Mesendoderm (in vitro differentiated cells): ENCODE data around the gene TUB.

Source experiments
- DNase-seq: peaks from one replicate; pipeline ENCODE4 v3.0.0; 2013
- H2AK5ac ChIP-seq: 2 replicates; pipeline ENCODE4 v1.6.1; 2013; ENCODE audit warnings: low read length, inconsistent platforms
- H2BK120ac ChIP-seq: 2 replicates; pipeline ENCODE4 v1.6.1; 2013; ENCODE audit warnings: low read depth, mild to moderate bottlenecking, low read length, moderate library complexity, mixed read lengths
- H2BK15ac ChIP-seq: replicated peaks from 2 replicates; pipeline ENCODE4 v1.6.1; 2013; ENCODE audit warnings: low read depth, mild to moderate bottlenecking, moderate library complexity
- H2BK5ac ChIP-seq: 2 replicates; pipeline ENCODE4 v1.6.1; 2013; ENCODE audit warnings: low read length, inconsistent platforms
- H3K18ac ChIP-seq: 2 replicates; pipeline ENCODE4 v1.6.1; 2013; ENCODE audit warnings: mild to moderate bottlenecking, low read length, mixed read lengths
- H3K23ac ChIP-seq: one replicate; pipeline ENCODE4 v1.6.1; 2013; ENCODE audit warnings: low read length
- H3K27ac ChIP-seq: 2 replicates; pipeline ENCODE4 v1.5.1; 2013; ENCODE audit warnings: low read depth, mild to moderate bottlenecking, inconsistent platforms, low read length, moderate library complexity
- H3K27me3 ChIP-seq: 2 replicates; pipeline ENCODE4 v1.6.1; 2013; ENCODE audit warnings: low read length, control low read depth, mild to moderate bottlenecking, inconsistent platforms; ENCODE audit not compliant: insufficient read depth, poor library complexity
- H3K36me3 ChIP-seq: 2 replicates; pipeline ENCODE4 v1.6.1; 2013; ENCODE audit warnings: low read length, inconsistent platforms; ENCODE audit not compliant: control insufficient read depth, insufficient read depth
- H3K4ac ChIP-seq: one replicate; pipeline ENCODE4 v1.6.1; 2013; ENCODE audit warnings: low read depth, mild to moderate bottlenecking, low read length, moderate library complexity
- H3K4me1 ChIP-seq: 2 replicates; pipeline ENCODE4 v1.6.1; 2013; ENCODE audit warnings: low read depth, low read length, inconsistent platforms; ENCODE audit not compliant: control insufficient read depth
- H3K4me2 ChIP-seq: 2 replicates; pipeline ENCODE4 v1.6.1; 2013; ENCODE audit warnings: low read length
- H3K4me3 ChIP-seq: 2 replicates; pipeline ENCODE4 v1.5.1; 2013; ENCODE audit warnings: mild to moderate bottlenecking, low read length
- H3K56ac ChIP-seq: one replicate; pipeline ENCODE4 v1.6.1; 2013; ENCODE audit warnings: low read length
- H3K79me1 ChIP-seq: 2 replicates; pipeline ENCODE4 v1.6.1; 2013; ENCODE audit warnings: low read length, inconsistent platforms
- H3K79me2 ChIP-seq: 2 replicates; pipeline ENCODE4 v1.6.1; 2013; ENCODE audit warnings: mild to moderate bottlenecking, low read length; ENCODE audit not compliant: control insufficient read depth, insufficient read depth
- H3K9ac ChIP-seq: 2 replicates; pipeline ENCODE4 v1.6.1; 2013; ENCODE audit warnings: low read length, inconsistent platforms
- H4K5ac ChIP-seq: one replicate; pipeline ENCODE4 v1.6.1; 2013; ENCODE audit warnings: low read length
- H4K8ac ChIP-seq: one replicate; pipeline ENCODE4 v1.6.1; 2013; ENCODE audit warnings: low read depth, mild to moderate bottlenecking, control low read depth, low read length, moderate library complexity
- WGBS: extraction: QIAGEN DNeasy Blood & Tissue Kit; methylation state at CpG from one replicate; pipeline ENCODE4 v1.1.7; 2013; ENCODE audit warnings: low lambda C conversion rate, missing lambda C conversion rate; ENCODE audit not compliant: insufficient coverage; ENCODE audit errors: extremely low coverage; 5-methylcytosine and 5-hydroxymethylcytosine counted together

The TUB gene

DNA sequence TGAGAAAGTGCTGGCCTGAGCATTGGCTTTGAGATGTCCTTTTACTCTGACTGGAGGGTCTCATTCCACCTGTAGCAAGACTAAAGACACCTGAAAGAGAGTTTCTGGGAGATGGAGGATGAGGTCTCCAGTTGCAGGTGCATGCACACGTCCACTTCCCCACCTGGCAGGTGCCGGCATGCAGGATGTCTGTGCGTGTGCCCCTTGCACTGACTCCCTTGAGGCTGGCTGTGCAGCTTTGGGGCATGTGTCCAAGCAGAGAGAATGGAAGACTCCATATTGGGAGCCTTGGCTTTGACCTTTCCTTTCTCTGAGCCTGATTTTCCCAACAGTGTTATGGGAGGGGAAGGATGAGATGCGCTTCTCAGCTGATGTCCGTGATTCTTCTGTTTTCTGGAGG is 44.0 kb upstream of the TUB start:
- Histone ChIP-seq H3K56ac (no peak overlapping the region), H3K4me1 (no peaks in the 10 kb centered on the region), H3K79me1 (no peaks in the 10 kb centered on the region), H3K23ac (no peak overlapping the region), H2BK15ac (no peak overlapping the region), H3K4ac (no peak overlapping the region), H3K27ac (no peak overlapping the region), H3K18ac (no peak overlapping the region), H3K79me2 (no peaks in the 10 kb centered on the region), H2AK5ac (no peak overlapping the region), H4K8ac (no peak overlapping the region), H3K4me3 (no peak overlapping the region), H3K36me3 (no peaks in the 10 kb centered on the region), H4K5ac (no peak overlapping the region), H3K27me3 (no peaks in the 10 kb centered on the region), H2BK5ac (no peak overlapping the region), H3K9ac (no peak overlapping the region), H2BK120ac (no peak overlapping the region), H3K4me2 (no peak overlapping the region)
- no CpG with 5 or more reads among the region's 5 CpGs for WGBS
- DNase-seq: no peak

DNA sequence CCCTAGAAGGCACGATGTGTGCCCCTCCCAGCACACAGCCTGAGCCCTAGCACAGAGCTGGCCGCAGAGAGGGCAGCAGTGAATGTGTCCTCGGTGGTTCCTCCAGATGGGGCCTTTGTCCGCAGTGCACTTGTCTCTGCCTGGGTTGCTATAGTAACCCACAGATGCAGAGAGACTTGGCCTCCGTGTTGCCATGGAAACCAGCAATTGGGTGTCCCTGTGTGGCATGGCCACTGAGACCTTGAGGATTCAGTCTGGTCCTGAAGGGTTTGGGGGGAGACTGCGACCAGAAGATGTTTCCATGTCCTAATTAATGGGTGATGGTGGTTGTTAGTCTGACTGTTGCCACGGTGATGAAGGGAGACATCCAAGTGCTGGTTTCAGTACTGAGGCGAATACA is 42.6 kb upstream of the TUB start:
- Histone ChIP-seq H3K27me3 (no peaks in the 10 kb centered on the region), H4K8ac (no peak overlapping the region), H3K36me3 (no peaks in the 10 kb centered on the region), H3K56ac (no peak overlapping the region), H2BK5ac (no peak overlapping the region), H3K79me1 (no peaks in the 10 kb centered on the region), H3K23ac (no peak overlapping the region), H2BK15ac (no peak overlapping the region), H3K9ac (no peak overlapping the region), H4K5ac (no peak overlapping the region), H2BK120ac (no peak overlapping the region), H2AK5ac (no peak overlapping the region), H3K27ac (no peak overlapping the region), H3K4me1 (no peaks in the 10 kb centered on the region), H3K79me2 (no peaks in the 10 kb centered on the region), H3K4me3 (no peak overlapping the region), H3K18ac (no peak overlapping the region), H3K4me2 (no peak overlapping the region), H3K4ac (no peak overlapping the region)
- no CpG with 5 or more reads among the region's 8 CpGs for WGBS
- DNase-seq: peak; percentile 66

DNA sequence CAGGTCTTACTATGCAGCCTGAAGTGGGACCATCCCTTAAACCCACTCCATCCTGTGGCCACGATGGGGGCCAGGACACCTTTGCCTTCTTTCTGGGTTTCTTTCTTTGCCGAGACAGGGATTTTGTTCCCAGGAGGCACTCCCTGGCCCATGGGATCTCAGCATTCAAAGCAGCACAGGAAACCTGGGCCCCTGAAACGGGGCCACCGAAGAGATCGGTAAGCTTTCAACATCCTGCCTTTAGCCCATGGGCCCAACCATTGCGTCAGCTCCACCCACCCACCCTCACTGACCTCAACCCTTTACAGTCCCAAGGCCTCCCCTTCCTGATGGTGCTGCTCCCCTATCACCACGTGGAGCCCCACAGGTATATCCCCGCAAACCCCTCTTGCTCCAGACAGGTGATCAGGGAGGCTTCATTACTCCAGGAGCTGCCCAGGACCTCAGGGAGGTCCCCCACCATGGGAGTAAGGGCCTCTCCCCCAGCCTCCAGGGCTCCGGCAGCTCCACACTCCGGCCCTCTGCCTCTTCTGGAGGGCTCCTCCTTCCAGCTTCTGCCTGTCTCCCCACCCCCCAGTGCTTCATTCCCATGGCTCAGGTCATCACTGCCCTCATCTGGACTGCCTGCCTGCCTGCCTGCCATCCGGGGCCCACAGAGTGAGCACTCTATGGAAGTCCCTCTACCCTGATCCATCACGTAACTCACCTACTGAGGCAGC is 42.0 kb upstream of the TUB start:
- H3K18ac ChIP-seq: no peak overlapping the region
- no peak overlapping the region for H2BK120ac ChIP-seq
- no peak overlapping the region for H4K5ac ChIP-seq
- H4K8ac ChIP-seq: no peak overlapping the region
- DNase-seq: no peak
- no peak overlapping the region for H3K56ac ChIP-seq
- H3K4me1 ChIP-seq: no peaks in the 10 kb centered on the region
- no peak overlapping the region for H2BK15ac ChIP-seq
- H3K9ac ChIP-seq: no peak overlapping the region
- H3K27me3 ChIP-seq: no peaks in the 10 kb centered on the region
- no peak overlapping the region for H3K4ac ChIP-seq
- H3K79me1 ChIP-seq: no peaks in the 10 kb centered on the region
- H3K27ac ChIP-seq: no peak overlapping the region
- H3K79me2 ChIP-seq: no peaks in the 10 kb centered on the region
- no peak overlapping the region for H3K23ac ChIP-seq
- H3K36me3 ChIP-seq: no peaks in the 10 kb centered on the region
- WGBS: no CpG with 5 or more reads among the region's 12 CpGs
- no peak overlapping the region for H2AK5ac ChIP-seq
- H3K4me2 ChIP-seq: no peak overlapping the region
- no peak overlapping the region for H2BK5ac ChIP-seq
- H3K4me3 ChIP-seq: no peak overlapping the region

DNA sequence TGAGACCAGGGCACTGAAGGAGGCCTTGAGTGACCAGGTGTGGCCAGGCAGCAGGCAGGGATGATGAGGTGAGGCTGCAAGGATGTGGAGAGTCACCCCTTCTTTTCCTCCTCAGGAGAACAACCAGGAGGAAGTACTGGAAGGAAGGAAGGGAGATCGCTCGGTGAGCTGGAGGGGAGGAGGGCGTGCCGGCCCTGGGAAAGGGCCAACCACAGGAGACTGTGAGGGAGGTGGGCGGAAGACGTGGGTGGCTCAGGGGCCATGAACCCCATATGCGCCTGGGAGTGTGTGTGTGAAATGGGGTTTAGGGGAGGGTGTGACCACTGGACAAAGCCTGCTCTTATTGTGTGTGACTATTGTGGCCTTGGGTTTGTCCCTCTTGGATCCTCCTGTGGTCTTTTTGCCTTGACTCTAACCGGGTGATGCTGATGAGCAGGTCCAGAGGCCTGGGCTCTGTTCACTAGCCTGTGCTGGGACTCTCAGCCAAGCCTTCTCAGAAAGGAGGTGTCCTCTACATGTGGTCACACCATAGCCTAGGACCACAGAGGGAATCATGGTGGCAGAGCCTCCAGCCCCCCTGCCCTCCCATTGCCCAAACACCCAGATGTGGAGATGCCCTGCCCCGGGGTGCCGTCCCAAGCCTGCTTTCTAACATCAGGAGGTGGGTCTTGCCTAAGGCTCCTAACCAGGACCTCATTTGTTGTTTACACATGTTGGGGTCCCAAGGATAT is 41.3 kb upstream of the TUB start:
- no peak overlapping the region for H3K27ac ChIP-seq
- H3K4ac ChIP-seq: no peak overlapping the region
- no peak for DNase-seq
- H2BK15ac ChIP-seq: no peak overlapping the region
- no peak overlapping the region for H3K9ac ChIP-seq
- H3K56ac ChIP-seq: no peak overlapping the region
- H3K4me1 ChIP-seq: no peaks in the 10 kb centered on the region
- no peak overlapping the region for H3K23ac ChIP-seq
- H3K79me2 ChIP-seq: no peaks in the 10 kb centered on the region
- no peak overlapping the region for H2BK5ac ChIP-seq
- WGBS: no CpG with 5 or more reads among the region's 10 CpGs
- H3K18ac ChIP-seq: no peak overlapping the region
- H3K36me3 ChIP-seq: no peaks in the 10 kb centered on the region
- no peak overlapping the region for H3K4me2 ChIP-seq
- H3K79me1 ChIP-seq: no peaks in the 10 kb centered on the region
- H2BK120ac ChIP-seq: no peak overlapping the region
- H4K5ac ChIP-seq: no peak overlapping the region
- H4K8ac ChIP-seq: no peak overlapping the region
- no peak overlapping the region for H3K4me3 ChIP-seq
- H3K27me3 ChIP-seq: no peaks in the 10 kb centered on the region
- H2AK5ac ChIP-seq: no peak overlapping the region

DNA sequence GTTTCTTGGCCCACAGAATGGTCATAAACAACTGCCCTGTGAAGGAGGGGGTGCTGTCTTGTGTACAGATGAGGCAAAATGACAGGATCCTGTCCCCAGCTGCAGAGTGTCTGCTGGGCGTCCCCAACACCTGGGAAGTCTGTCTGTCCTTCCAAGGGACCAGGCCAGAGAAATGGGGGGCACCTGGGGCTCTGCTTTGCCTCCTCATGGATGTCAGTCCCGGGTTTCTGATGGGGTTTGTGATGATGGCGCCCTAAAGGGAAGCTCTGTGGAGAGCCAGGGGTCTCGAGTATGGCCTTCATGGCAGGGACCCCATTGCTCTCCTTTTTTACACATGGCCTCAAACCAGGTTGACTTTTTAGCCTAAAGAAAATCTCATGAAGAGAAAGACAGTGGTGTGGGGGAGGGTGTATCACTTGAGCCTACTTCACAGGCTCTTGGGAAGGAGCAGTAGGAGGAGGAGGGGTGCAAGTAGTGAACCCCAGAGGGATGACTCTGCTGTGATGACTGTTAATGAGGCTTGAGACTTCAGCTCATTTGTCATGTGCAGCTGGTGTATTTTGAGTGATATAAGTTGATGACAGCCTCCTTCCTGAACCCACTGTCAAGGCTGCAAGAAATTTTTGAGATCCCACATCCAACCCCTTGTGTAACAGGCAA is 40.6 kb upstream of the TUB start:
- Histone ChIP-seq H3K79me2 (no peaks in the 10 kb centered on the region), H3K27me3 (no peaks in the 10 kb centered on the region), H3K27ac (no peak overlapping the region), H3K4ac (no peak overlapping the region), H3K9ac (no peak overlapping the region), H4K5ac (no peak overlapping the region), H3K56ac (no peak overlapping the region), H3K36me3 (no peaks in the 10 kb centered on the region), H3K23ac (no peak overlapping the region), H3K79me1 (no peaks in the 10 kb centered on the region), H3K4me1 (no peaks in the 10 kb centered on the region), H3K4me3 (no peak overlapping the region), H2BK120ac (no peak overlapping the region), H3K18ac (no peak overlapping the region), H2BK15ac (no peak overlapping the region), H3K4me2 (no peak overlapping the region), H4K8ac (no peak overlapping the region), H2BK5ac (no peak overlapping the region), H2AK5ac (no peak overlapping the region)
- no peak for DNase-seq
- no CpG with 5 or more reads among the region's 4 CpGs for WGBS
